HG03432 (cell line): ENCODE data around the gene C1orf198.

Source experiments
- ATAC-seq: cut with Tn5 transposase; IDR thresholded peaks from one replicate; pipeline ENCODE4 v1.9.1; 2021; ENCODE audit warnings: mild to moderate bottlenecking, moderate library complexity; ENCODE audit not compliant: unreplicated experiment

The C1orf198 gene, protein sequence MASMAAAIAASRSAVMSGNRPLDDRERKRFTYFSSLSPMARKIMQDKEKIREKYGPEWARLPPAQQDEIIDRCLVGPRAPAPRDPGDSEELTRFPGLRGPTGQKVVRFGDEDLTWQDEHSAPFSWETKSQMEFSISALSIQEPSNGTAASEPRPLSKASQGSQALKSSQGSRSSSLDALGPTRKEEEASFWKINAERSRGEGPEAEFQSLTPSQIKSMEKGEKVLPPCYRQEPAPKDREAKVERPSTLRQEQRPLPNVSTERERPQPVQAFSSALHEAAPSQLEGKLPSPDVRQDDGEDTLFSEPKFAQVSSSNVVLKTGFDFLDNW

DNA sequence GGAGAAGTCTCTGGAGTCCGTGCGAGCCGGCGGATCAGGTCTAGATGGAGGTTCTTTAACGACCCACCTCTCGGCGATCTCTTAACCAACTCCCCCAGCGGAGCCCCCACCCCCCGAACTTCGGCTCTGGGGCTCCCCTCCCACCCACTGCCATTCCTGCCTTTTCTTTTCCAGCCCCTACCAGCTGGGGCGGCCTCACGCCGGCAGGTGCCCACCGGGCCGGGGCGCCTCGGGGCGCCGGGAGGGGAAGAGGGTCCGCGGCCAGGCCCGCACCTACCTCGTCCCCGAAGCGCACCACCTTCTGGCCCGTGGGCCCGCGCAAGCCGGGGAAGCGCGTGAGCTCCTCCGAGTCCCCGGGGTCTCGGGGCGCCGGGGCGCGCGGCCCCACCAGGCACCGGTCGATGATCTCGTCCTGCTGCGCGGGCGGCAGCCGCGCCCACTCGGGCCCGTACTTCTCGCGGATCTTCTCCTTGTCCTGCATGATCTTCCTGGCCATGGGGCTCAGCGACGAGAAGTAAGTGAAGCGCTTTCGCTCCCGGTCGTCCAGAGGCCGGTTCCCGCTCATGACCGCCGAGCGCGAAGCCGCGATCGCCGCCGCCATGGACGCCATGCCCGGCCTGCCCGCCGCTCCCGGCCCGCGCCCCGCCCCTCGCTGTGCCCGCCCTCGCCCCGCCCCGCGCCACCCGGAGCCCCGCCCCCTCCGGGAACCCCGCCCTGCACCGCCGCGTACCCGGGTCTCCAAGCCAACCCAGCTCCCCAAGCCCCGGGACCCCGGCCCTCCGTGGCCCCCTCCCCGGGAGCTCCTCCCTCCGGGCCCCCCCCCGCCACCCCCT is at the start of gene C1orf198:
Gene C1orf198 (minus strand): TSS at position 619 of the 833 bp plus-strand sequence. CDS start 9 bp downstream, at position 610.
- ATAC-seq, result peak; percentile 91

DNA sequence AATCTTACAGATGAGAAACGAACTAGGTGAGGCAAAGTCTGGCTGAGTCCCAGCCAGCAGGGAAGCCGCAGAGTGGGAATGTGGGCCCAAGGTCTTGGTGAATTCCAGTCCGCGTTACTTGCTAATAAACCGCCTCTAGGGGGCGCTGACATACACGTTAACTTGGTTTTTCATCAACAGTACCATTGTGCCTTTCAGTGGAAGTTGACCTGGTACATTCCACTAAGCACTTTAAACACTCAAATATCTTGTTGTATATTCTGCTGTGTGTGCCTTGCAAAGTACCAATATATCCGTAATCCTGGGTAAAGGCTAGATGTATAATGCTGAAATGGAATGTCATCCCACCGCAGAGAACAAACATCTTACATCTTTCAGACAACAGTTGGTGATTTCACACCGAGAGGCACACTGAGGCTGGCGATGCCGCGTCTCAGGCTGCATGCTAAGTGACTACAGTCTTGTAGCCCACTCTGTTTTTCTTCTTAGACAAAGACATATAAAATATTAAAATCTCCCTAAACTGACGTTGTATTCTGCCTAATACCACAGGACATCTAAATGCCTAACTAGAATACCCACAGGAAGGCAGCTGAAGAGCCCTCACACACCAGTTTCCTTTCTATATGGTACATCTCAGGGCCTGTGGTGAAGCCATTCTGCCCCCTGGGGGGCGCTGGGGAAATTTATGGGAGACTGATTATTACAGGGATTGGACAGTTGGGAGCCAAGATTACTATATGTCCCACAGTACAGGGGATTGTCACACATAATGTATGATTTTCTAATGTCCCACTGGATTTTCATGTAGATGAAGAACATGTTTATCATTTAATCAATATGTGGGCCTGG is 49.2 kb upstream of the C1orf198 start:
- ATAC-seq, result peak; percentile 64

DNA sequence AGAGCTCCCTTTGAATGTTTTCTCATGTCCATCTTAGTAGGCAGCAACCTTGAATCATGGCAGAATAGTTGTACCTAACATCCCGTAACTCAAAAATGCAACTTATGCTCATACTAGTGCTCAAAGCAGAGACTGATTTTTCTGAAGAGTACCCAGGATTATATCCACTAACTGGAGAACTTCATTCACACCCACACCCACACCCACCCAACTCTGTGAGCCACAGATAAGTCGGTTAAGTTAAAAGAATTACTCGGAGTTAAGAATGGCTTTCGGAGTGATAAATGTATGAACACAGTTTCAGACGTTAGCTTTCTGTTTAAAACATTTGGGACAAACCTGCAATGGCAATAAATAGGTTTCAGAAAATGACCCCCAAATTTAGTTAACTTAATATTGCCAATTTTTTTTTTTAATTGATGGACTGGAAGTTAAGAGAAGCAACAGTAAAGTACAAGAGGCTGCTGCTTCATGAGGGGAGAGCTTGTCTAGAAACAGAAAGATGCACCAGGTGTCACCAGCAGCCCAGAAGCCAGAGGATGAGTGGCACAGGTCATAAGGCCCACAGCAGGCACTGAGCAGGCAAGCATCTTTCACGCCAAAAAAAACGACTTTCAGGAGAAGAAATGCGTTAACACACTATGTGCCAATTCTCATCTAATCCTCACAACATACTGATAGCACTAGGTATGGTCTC is 48.4 kb upstream of the C1orf198 start:
- no peak for ATAC-seq

- ATAC-seq, result no peak
Observed at GRCh38 chr1:230915078-230915477, 46.8 kb upstream of the C1orf198 start.

- ATAC-seq, result no peak
Observed at GRCh38 chr1:230913496-230913895, 45.2 kb upstream of the C1orf198 start.

GRCh38 chr1:230910755-230911117 is 42.4 kb upstream of the C1orf198 start:
- no peak for ATAC-seq

DNA sequence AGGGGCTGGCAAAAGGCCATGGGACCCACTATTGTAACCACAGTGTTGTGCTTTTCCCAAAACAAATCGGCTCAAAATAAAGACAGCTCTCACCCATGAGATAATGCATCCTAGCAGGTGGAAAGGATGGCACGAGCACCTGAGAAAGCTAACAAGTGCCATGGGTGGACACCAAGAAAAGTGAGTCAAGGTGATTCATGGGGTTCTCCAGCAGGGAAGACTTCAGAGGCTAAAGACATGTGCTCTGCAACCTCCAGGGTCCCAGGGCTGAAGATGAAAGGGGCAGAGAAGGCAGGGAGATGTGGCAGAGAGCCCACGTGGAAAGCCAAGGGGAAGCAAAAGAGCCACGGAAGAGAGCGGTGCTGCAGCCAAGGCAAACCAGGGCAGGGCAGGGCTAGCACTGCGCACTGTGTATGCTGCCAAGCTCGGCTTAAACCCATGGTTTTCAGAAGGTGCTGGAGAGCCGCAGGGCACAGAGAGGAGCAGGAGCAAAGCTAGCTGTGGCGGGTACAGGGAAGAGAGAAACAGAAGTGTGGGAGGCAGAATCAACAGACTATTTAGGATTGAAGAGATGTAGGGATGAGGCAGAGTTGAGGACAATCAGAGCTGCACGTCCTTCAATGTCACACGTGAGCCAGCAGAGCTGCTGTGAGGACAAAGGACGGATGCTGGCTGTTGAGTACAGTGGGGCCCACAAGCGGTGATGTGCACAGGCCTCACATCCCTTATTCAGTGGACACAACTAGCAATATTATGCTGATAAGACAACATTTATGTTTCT is 41.8 kb upstream of the C1orf198 start:
- ATAC-seq, result no peak

DNA sequence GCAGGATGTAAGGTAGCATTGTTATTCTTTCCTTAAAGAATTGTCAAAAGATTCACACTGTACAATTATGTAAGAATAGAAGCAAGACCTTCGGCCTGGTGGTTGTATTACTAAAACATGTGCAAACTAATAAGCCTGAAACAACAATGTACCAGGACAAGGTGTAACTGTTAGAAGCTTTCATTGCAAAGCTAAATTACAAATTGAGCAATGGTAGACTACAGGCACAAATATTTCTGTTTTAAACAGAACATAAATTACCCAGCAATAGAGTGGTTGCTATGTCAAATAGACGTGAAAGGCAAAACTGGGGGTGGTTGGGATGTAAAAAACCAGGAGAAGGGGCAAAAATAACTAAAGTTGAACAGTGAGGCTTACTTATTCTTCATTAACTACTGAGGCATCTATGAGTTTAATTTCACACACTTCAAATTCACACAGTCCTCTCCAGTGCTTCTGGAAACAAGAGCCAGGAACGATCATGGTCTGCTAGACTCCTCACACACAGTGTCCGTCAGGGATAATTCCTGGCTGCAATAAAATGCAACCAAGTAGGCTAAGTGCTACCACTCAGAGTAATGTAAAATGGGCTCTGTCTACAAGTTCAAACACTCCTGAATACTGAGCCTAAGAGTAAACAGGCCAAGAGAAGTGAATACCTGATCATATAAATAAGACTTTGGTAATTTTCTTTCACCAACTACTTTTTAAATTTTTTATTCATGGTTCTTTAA is 39.3 kb upstream of the C1orf198 start:
- no peak for ATAC-seq

GRCh38 chr1:230906226-230906625 is 37.9 kb upstream of the C1orf198 start:
- ATAC-seq, result no peak

- no peak for ATAC-seq
Observed at GRCh38 chr1:230905733-230906132, 37.4 kb upstream of the C1orf198 start.

- ATAC-seq, result no peak
Observed at GRCh38 chr1:230902349-230902923, 34.1 kb upstream of the C1orf198 start.

GRCh38 chr1:230901671-230902070 is 33.4 kb upstream of the C1orf198 start:
- no peak for ATAC-seq

DNA sequence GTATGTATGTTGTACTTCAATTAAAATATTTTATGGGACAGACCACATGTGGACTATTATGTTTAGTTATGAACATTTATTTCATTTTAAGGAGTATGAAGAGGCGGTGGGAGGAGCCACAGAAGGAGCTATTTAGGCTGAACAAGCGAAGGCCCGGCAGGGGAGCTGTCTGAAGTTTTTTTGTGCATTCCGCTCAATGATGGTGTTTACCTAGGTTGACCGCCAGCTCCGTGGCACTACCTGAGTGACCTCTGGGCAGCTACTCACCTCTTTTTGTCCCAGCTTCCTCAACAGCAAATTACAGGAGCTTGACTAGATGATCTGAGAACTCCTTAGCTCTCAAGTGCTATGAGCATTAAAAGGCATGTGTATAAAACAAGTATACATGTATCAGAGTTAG is 32.7 kb upstream of the C1orf198 start:
- no peak for ATAC-seq

- ATAC-seq, result no peak
Observed at GRCh38 chr1:230899841-230900251, 31.5 kb upstream of the C1orf198 start.

- ATAC-seq, result no peak
Observed at GRCh38 chr1:230898748-230899147, 30.4 kb upstream of the C1orf198 start.

- ATAC-seq, result no peak
Observed at GRCh38 chr1:230898144-230898543, 29.8 kb upstream of the C1orf198 start.

GRCh38 chr1:230896779-230897178 is 28.5 kb upstream of the C1orf198 start:
- ATAC-seq, result no peak

GRCh38 chr1:230895452-230895851 is 27.1 kb upstream of the C1orf198 start:
- ATAC-seq, result no peak

DNA sequence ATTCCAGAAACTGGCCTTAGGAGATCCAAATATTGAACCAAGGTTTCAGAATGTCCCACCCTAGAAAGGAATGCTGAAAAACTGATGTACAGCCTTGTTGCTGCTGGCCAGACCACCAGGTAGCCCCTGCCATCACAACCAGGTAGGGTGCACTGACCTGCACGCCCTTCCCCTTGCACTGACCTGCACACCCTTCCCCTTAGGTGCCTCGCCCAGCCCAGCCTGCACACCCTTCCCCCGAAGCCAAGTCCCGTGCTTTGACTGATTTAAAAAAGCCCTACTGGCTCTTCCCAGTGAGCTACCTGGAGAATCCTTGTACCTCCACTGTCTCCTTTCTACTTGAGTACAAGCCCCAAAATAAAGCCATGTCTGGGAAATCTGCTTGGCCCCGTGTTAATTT is 26.3 kb upstream of the C1orf198 start:
- ATAC-seq, result no peak
